CD4-positive, alpha-beta T cell (primary cell): ENCODE data around the gene CDR2. TPM values are rescaled to one million over a fixed set of nuclear protein-coding genes. Genes with fewer than 3 reads are reported as not detected.

Experiments
- ATAC-seq: fragments of 200-7000 bp; cut with Tn5 transposase; one replicate; pipeline ENCODE4 v1.10.0; 2022; ENCODE audit warnings: mild to moderate bottlenecking; ENCODE audit not compliant: poor library complexity
- CTCF ChIA-PET: fragments of 350-600 bp; sonication (Branson Sonifier 250); formaldehyde crosslinking; loops from one replicate; lab custom pipeline; 2021; ENCODE audit warnings: antibody characterized with exemption, inconsistent platforms; lab: Charles Lee
- POLR2A ChIA-PET: fragments of 350-600 bp; sonication (Branson Sonifier 250); formaldehyde crosslinking; loops from one replicate; lab custom pipeline; 2021; ENCODE audit warnings: antibody characterized with exemption, inconsistent platforms; lab: Charles Lee
- DNase-seq, 14 experiments: peaks; one replicate each; pipeline ENCODE4 v3.0.0-alpha.2; 2013 to 2020; ENCODE audit warnings: mixed read lengths in 2 of 14
- H3K27ac ChIP-seq, 2 donors: one replicate each; pipeline versions ENCODE4 v1.5.1 to v1.7.0; 2013; ENCODE audit warnings: low read length in 2 of 2, low read depth in 1 of 2, mild to moderate bottlenecking in 1 of 2
- H3K27me3 ChIP-seq, 2 experiments: 1 replicate in 1 of 2; 2 replicates in 1 of 2; pipeline versions ENCODE4 v1.6.1 to v1.7.0; 2013; ENCODE audit warnings: low read length in 2 of 2, control low read depth in 1 of 2, mild to moderate bottlenecking in 1 of 2, moderate library complexity in 1 of 2; ENCODE audit not compliant: insufficient read depth in 2 of 2, control insufficient read depth in 1 of 2
- H3K36me3 ChIP-seq: one replicate; pipeline ENCODE4 v1.6.1; 2013; ENCODE audit warnings: low read length, control low read depth; ENCODE audit not compliant: insufficient read depth
- H3K4me1 ChIP-seq: one replicate; pipeline ENCODE4 v1.6.1; 2013; ENCODE audit warnings: low read length, control low read depth; ENCODE audit not compliant: insufficient read depth
- H3K4me3 ChIP-seq: one replicate; pipeline ENCODE4 v1.5.1; 2013; ENCODE audit warnings: mild to moderate bottlenecking, low read length, moderate library complexity
- H3K9me3 ChIP-seq, 2 experiments: 1 replicate in 1 of 2; 2 replicates in 1 of 2; pipeline versions ENCODE4 v1.6.1 to v1.7.0; 2013; ENCODE audit warnings: low read length in 2 of 2, mild to moderate bottlenecking in 2 of 2, control low read depth in 1 of 2, moderate library complexity in 1 of 2; ENCODE audit not compliant: control insufficient read depth in 1 of 2, insufficient read depth in 1 of 2
- H3K27ac Mint-ChIP-seq: one replicate; pipeline ENCODE4 v1.8.0; 2020; ENCODE audit warnings: mixed read lengths
- H3K27me3 Mint-ChIP-seq: one replicate; pipeline ENCODE4 v1.8.0; 2021; ENCODE audit warnings: mixed read lengths
- H3K36me3 Mint-ChIP-seq: one replicate; pipeline ENCODE4 v1.8.0; 2021; ENCODE audit warnings: low read depth, mixed read lengths
- H3K4me1 Mint-ChIP-seq: one replicate; pipeline ENCODE4 v1.8.0; 2021; ENCODE audit warnings: low read depth, mixed read lengths
- H3K4me3 Mint-ChIP-seq: one replicate; pipeline ENCODE4 v1.8.0; 2020; ENCODE audit warnings: mild to moderate bottlenecking, mixed read lengths
- H3K9me3 Mint-ChIP-seq: one replicate; pipeline ENCODE4 v1.8.0; 2020; ENCODE audit warnings: mixed read lengths
- intact Hi-C, 2 experiments: fragments of 100-400 bp; cut with DNase I in 1 of 2; cut with micrococcal nuclease in 1 of 2; formaldehyde crosslinking; loops; one replicate each; pipeline versions ENCODE4 v1.15.1 to v1.9.0; 2023 to 2025; cut with DNase I, micrococcal nuclease
- total RNA-seq, 174 experiments: library from RNA in 2 of 174; stranded (reverse) in 2 of 174; gene quantifications; one replicate each; pipeline ENCODE4 v1.2.3 and lab custom pipeline; 2021 to 2026
- TF ChIP-seq, protein P1 (sequence below): fragments of 200-600 bp; IDR thresholded peaks from one replicate; pipeline ENCODE4 v1.8.0; 2022; ENCODE audit warnings: antibody characterized with exemption, mild to moderate bottlenecking

Gene CDR2
- total RNA-seq, 2 experiments from 2014 or later = 104 to 113 TPM

DNA sequence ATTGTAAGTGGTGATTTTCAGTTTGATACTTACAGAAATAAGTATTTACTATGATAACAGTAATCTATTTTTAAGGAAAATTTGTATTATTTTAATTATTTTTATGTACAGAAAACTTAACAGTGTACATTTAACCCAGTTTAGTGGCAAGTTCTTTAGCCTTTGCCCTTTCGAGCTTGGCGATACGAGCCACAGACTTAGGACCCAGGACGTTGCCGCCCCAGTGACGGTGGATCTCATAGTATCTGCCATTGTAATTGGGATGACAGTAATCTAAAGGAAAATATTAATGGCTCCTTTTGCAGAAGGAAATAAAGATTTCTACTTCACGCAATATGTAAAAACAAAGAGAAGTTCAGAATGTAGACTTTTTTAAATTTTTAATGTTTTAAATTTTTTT, 5.2 kb upstream of the CDR2 start:
- H3K4me3 Mint-ChIP-seq = no peak overlapping the region
- H3K27ac Mint-ChIP-seq = no peak overlapping the region
- H3K36me3 ChIP-seq = no peaks in the 10 kb centered on the region
- peaks cover 3% of the 10 kb centered on the region for H3K36me3 Mint-ChIP-seq
- no peak overlapping the region for H3K4me3 ChIP-seq
- H3K9me3 Mint-ChIP-seq = peaks cover 2% of the 10 kb centered on the region
- ChIA-PET CTCF (no interaction called here), POLR2A (no interaction called here)
- H3K27me3 Mint-ChIP-seq = no peaks in the 10 kb centered on the region
- no peak overlapping the region for H3K27ac ChIP-seq
- intact Hi-C loops = loop anchor here in 1 of 2 experiments (5.0 to 10.0 kb wide), 2 partner anchors 45 to 172 kb away; partner anchors contain the start of gene EEF2K
- H3K9me3 ChIP-seq = no peaks in the 10 kb centered on the region
- ATAC-seq (no peak), DNase-seq (no peak)
- no peaks in the 10 kb centered on the region for H3K27me3 ChIP-seq
- peaks cover 35% of the 10 kb centered on the region for H3K4me1 Mint-ChIP-seq
- TF ChIP-seq, protein P1, sequence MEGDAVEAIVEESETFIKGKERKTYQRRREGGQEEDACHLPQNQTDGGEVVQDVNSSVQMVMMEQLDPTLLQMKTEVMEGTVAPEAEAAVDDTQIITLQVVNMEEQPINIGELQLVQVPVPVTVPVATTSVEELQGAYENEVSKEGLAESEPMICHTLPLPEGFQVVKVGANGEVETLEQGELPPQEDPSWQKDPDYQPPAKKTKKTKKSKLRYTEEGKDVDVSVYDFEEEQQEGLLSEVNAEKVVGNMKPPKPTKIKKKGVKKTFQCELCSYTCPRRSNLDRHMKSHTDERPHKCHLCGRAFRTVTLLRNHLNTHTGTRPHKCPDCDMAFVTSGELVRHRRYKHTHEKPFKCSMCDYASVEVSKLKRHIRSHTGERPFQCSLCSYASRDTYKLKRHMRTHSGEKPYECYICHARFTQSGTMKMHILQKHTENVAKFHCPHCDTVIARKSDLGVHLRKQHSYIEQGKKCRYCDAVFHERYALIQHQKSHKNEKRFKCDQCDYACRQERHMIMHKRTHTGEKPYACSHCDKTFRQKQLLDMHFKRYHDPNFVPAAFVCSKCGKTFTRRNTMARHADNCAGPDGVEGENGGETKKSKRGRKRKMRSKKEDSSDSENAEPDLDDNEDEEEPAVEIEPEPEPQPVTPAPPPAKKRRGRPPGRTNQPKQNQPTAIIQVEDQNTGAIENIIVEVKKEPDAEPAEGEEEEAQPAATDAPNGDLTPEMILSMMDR = no peak
- H3K4me1 ChIP-seq = peaks cover 24% of the 10 kb centered on the region

DNA sequence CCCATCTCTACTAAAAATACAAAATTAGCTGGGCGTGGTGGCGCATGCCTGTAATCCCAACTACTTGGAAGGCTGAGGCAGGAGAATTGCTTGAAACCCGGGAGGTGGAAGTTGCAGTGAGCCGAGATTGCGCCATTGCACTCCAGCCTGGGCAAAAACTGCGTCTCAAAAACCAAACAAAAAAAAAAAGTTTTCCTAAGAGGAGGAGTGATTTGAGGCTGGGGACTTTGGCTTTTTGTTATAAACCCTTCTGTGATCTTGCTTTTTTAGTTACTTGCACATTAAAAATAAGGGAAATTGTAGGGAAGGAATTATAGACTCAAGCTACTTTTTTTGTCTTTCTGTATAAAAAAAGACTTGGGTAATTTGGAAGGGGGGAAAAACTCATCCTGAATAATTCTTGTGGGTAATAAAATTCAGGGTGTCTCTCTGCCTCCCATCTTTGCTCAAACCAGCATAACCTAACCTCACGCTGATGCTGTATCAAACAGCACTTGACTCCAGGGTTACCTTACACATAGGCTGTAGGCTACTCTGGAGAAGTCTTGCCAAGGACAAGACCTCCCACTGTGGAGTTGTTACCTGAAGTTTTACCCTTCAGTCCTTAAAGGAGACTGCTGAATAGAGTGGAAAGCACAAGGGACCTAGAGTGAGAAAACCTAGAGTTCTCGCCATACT, 1.7 kb upstream of the CDR2 start:
- Mint-ChIP-seq H3K4me3 (peak overlapping the region; percentile 68), H3K9me3 (peaks cover under 1% of the 10 kb centered on the region), H3K4me1 (peaks cover 52% of the 10 kb centered on the region), H3K27me3 (no peaks in the 10 kb centered on the region), H3K27ac (no peak overlapping the region), H3K36me3 (peaks cover 33% of the 10 kb centered on the region)
- TF ChIP-seq, protein P1 = no peak
- no peak for DNase-seq
- ATAC-seq = no peak
- no peaks in the 10 kb centered on the region for H3K27me3 ChIP-seq
- H3K27ac ChIP-seq = no peak overlapping the region
- no peaks in the 10 kb centered on the region for H3K9me3 ChIP-seq
- peaks cover 30% of the 10 kb centered on the region for H3K4me1 ChIP-seq
- H3K36me3 ChIP-seq = no peaks in the 10 kb centered on the region
- CTCF ChIA-PET = interaction anchor here (0.9 to 1.7 kb wide), 3 partner anchors 12 to 55 kb away, joined by 3 to 10 read pairs (median 6); no protein-coding TSS in a partner anchor
- POLR2A ChIA-PET = interaction anchor here (0.7 to 7.6 kb wide), 6 partner anchors 11 to 79 kb away, joined by 3 to 327 read pairs (median 6); partner anchors contain the start of gene POLR3E
- H3K4me3 ChIP-seq = no peak overlapping the region
- intact Hi-C loops = loop anchor here (2.0 to 10.0 kb wide), 4 partner anchors 33 to 169 kb away; partner anchors contain the start of gene EEF2K (in 1 of the 2)

GRCh38 chr16:22375117-22375962, 921 bp upstream of the CDR2 start:
- no peaks in the 10 kb centered on the region for H3K36me3 ChIP-seq
- peak overlapping the region in 1 of 2 donors; percentile 83 for H3K27ac ChIP-seq
- peak overlapping the region; percentile 91 for H3K4me3 ChIP-seq
- ChIA-PET CTCF (interaction anchor here (0.8 to 1.4 kb wide), 3 partner anchors 13 to 56 kb away, joined by 3 to 10 read pairs (median 3); no protein-coding TSS in a partner anchor), POLR2A (interaction anchor here (0.7 to 7.6 kb wide), 14 partner anchors 8 to 186 kb away, joined by 3 to 327 read pairs (median 4); partner anchors contain the start of gene POLR3E)
- peak in 3 of 14 experiments; percentile 30 to 37 (median 34) for DNase-seq
- Mint-ChIP-seq H3K4me1 (peaks cover 52% of the 10 kb centered on the region), H3K4me3 (peak overlapping the region; percentile 97), H3K9me3 (no peaks in the 10 kb centered on the region), H3K27ac (peak overlapping the region; percentile 89), H3K27me3 (no peaks in the 10 kb centered on the region), H3K36me3 (peaks cover 35% of the 10 kb centered on the region)
- peaks cover 30% of the 10 kb centered on the region for H3K4me1 ChIP-seq
- no peak for ATAC-seq
- no peaks in the 10 kb centered on the region for H3K9me3 ChIP-seq
- intact Hi-C loops = loop anchor here (2.0 to 10.0 kb wide), 4 partner anchors 33 to 168 kb away; partner anchors contain the start of gene EEF2K (in 1 of the 2)
- H3K27me3 ChIP-seq = no peaks in the 10 kb centered on the region
- TF ChIP-seq, protein P1 = no peak
